Neural progenitor cell (in vitro differentiated cells): ENCODE data around the gene PMVK.
A peak's percentile ranks its signal among the peaks of the same experiment; 100 is the strongest.

Experiments
- CTCF ChIP-seq: fragments of 200-600 bp; sonication (generic); IDR thresholded peaks from 2 replicates; pipeline ENCODE4 v1.5.1; 2017; ENCODE audit warnings: antibody characterized with exemption, mild to moderate bottlenecking
- EZH2 ChIP-seq: fragments of 200-600 bp; sonication (generic); IDR thresholded peaks from 2 replicates; pipeline ENCODE4 v1.6.1; 2017; ENCODE audit warnings: antibody characterized with exemption, mild to moderate bottlenecking, moderate library complexity
- EZH2phosphoT487 ChIP-seq: fragments of 200-600 bp; sonication (generic); IDR thresholded peaks from 2 replicates; pipeline ENCODE4 v1.6.1; 2017; ENCODE audit warnings: antibody characterized with exemption

DNA sequence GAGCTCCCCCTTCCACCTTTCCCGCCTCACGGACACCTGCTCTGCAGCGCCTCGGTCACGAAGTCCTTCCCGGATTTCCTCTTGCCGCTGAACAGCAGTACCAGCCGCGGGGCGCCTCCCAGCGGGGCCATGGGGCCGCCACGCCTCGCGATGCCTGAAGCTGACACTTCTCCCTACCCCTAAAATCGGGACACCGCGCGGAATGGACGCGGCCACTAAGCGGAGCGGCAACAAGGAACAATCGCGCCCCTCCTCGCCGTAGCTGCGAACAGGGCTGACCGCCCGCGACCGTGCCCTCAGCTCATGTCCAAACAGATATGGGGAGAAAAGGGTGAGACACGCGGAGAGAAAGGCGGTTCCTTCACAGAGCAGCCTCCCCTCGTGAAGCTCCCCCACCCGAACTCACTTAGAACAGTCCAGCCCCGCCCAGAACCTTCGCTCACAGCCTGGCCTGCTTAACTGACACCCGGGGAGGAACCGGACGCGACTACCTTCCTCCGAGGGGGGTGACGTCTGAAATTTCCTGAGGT, at the start of gene PMVK:
- TF ChIP-seq CTCF (peak; percentile 26), EZH2 (no peak), EZH2phosphoT487 (no peak)
